ENCODE results near the gene OR8B3. TPM values are rescaled to one million over a fixed set of nuclear protein-coding genes. Genes with fewer than 3 reads are reported as not detected.

Gene OR8B3
- total RNA-seq, 1 experiment from 2014 or later, result not detected

GRCh38 chr11:124441081-124441480 is 42.3 kb upstream of the OR8B3 start:
- Histone ChIP-seq H3K36me3 (ENCODE audit: low read depth, low read length) (no peaks in the 10 kb centered on the region), H3K9me3 (ENCODE audit: low read length) (no peaks in the 10 kb centered on the region), H3K9ac (ENCODE audit: low read length) (no peak overlapping the region), H3K27ac (ENCODE audit: low read length) (no peak overlapping the region), H3K79me2 (ENCODE audit: low read length) (no peaks in the 10 kb centered on the region), H3K9me2 (replicated peaks; ENCODE audit: low read length) (no peaks in the 10 kb centered on the region), H3K4me2 (ENCODE audit: low read length) (no peak overlapping the region), H3K27me3 (ENCODE audit: low read length) (peaks cover 88% of the 10 kb centered on the region), H3F3A (ENCODE audit: low read length, unreplicated experiment) (no peaks in the 10 kb centered on the region), H3K4me3 (ENCODE audit: low read length) (no peak overlapping the region), H4K20me1 (ENCODE audit: low read length) (no peaks in the 10 kb centered on the region), H3K4me1 (ENCODE audit: insufficient read depth, low read length) (no peaks in the 10 kb centered on the region), H2AFZ (ENCODE audit: low read length) (no peak overlapping the region)
- TF ChIP-seq CTCF (conservative IDR thresholded peaks at IDR 0.05; ENCODE audit: low read depth, low read length) (no peak), EZH2 (IDR thresholded peaks at IDR 0.05; ENCODE audit: low read length, unreplicated experiment) (no peak), EZH2phosphoT487 (IDR thresholded peaks at IDR 0.05; ENCODE audit: borderline replicate concordance, low read length) (no peak)
- ATAC-seq, result no peak
- POLR2A ChIA-PET (ENCODE audit: unreplicated experiment), result no interaction called here
- no TSS peak for BruUV-seq (replicated peaks)
- CTCF ChIA-PET, result no interaction called here
- DNase-seq, result no peak
- intact Hi-C loops (cut with micrococcal nuclease), result no loop called here

GRCh38 chr11:124440608-124441007 is 41.8 kb upstream of the OR8B3 start:
- Histone ChIP-seq H3K4me3 (ENCODE audit: low read length) (no peak overlapping the region), H3K9ac (ENCODE audit: low read length) (no peak overlapping the region), H3K27ac (ENCODE audit: low read length) (no peak overlapping the region), H3K9me3 (ENCODE audit: low read length) (no peaks in the 10 kb centered on the region), H4K20me1 (ENCODE audit: low read length) (no peaks in the 10 kb centered on the region), H3K4me2 (ENCODE audit: low read length) (no peak overlapping the region), H3K9me2 (replicated peaks; ENCODE audit: low read length) (no peaks in the 10 kb centered on the region), H3K4me1 (ENCODE audit: insufficient read depth, low read length) (no peaks in the 10 kb centered on the region), H3F3A (ENCODE audit: low read length, unreplicated experiment) (no peaks in the 10 kb centered on the region), H3K79me2 (ENCODE audit: low read length) (no peaks in the 10 kb centered on the region), H2AFZ (ENCODE audit: low read length) (no peak overlapping the region), H3K27me3 (ENCODE audit: low read length) (peaks cover 93% of the 10 kb centered on the region), H3K36me3 (ENCODE audit: low read depth, low read length) (no peaks in the 10 kb centered on the region)
- intact Hi-C loops (cut with micrococcal nuclease), result no loop called here
- BruUV-seq (replicated peaks), result no TSS peak
- no peak for TF ChIP-seq EZH2 (IDR thresholded peaks at IDR 0.05; ENCODE audit: low read length, unreplicated experiment)
- TF ChIP-seq CTCF (conservative IDR thresholded peaks at IDR 0.05; ENCODE audit: low read depth, low read length), result no peak
- TF ChIP-seq EZH2phosphoT487 (IDR thresholded peaks at IDR 0.05; ENCODE audit: borderline replicate concordance, low read length), result no peak
- POLR2A ChIA-PET (ENCODE audit: unreplicated experiment), result no interaction called here
- DNase-seq (no peak), ATAC-seq (no peak)
- CTCF ChIA-PET, result no interaction called here

GRCh38 chr11:124434699-124435098 is 35.9 kb upstream of the OR8B3 start:
- ChIA-PET POLR2A (ENCODE audit: unreplicated experiment) (no interaction called here), CTCF (interaction anchor here (0.6 kb wide), 1 partner anchor 116 kb away, joined by 4 read pairs; no protein-coding TSS in a partner anchor)
- H3K79me2 ChIP-seq (ENCODE audit: low read length), result no peaks in the 10 kb centered on the region
- no peak overlapping the region for H3K4me2 ChIP-seq (ENCODE audit: low read length)
- DNase-seq (no peak), ATAC-seq (no peak)
- no peaks in the 10 kb centered on the region for H3F3A ChIP-seq (ENCODE audit: low read length, unreplicated experiment)
- H3K9me3 ChIP-seq (ENCODE audit: low read length), result no peaks in the 10 kb centered on the region
- H3K27ac ChIP-seq (ENCODE audit: low read length), result no peak overlapping the region
- no peaks in the 10 kb centered on the region for H3K4me1 ChIP-seq (ENCODE audit: insufficient read depth, low read length)
- intact Hi-C loops (cut with micrococcal nuclease), result no loop called here
- TF ChIP-seq EZH2phosphoT487 (IDR thresholded peaks at IDR 0.05; ENCODE audit: borderline replicate concordance, low read length), result no peak
- no peak overlapping the region for H3K4me3 ChIP-seq (ENCODE audit: low read length)
- H2AFZ ChIP-seq (ENCODE audit: low read length), result no peak overlapping the region
- no peaks in the 10 kb centered on the region for H3K36me3 ChIP-seq (ENCODE audit: low read depth, low read length)
- no peaks in the 10 kb centered on the region for H3K9me2 ChIP-seq (replicated peaks; ENCODE audit: low read length)
- H4K20me1 ChIP-seq (ENCODE audit: low read length), result no peaks in the 10 kb centered on the region
- BruUV-seq (replicated peaks), result no TSS peak
- no peak overlapping the region for H3K9ac ChIP-seq (ENCODE audit: low read length)
- peaks cover 86% of the 10 kb centered on the region for H3K27me3 ChIP-seq (ENCODE audit: low read length)

Measured in PC-3 (cell line).